H1 (cell line): ENCODE results near the gene SPATA7. TPM values are rescaled to one million over a fixed set of nuclear protein-coding genes. Genes with fewer than 3 reads are reported as not detected.

Source experiments
- BCL11A ChIP-seq, 2 experiments: IDR thresholded peaks; one replicate each; pipeline ENCODE4 v1.6.1; 2011; ENCODE audit warnings: low read depth in 2 of 2, low read length in 2 of 2, mild to moderate bottlenecking in 2 of 2
- BRCA1 ChIP-seq: IDR thresholded peaks from 2 replicates; pipeline ENCODE4 v1.6.1; 2012; ENCODE audit warnings: low read depth, low read length, improper control_type of control experiment
- CHD7 ChIP-seq: fragments of 300-600 bp; sonication (generic); IDR thresholded peaks from 2 replicates; pipeline ENCODE4 v1.7.1; 2012; ENCODE audit warnings: low read length, moderate library complexity, mild to moderate bottlenecking, inconsistent platforms; ENCODE audit not compliant: insufficient replicate concordance
- EZH2 ChIP-seq: fragments of 200-600 bp; sonication (generic); IDR thresholded peaks from 2 replicates; pipeline ENCODE4 v1.7.1; 2012; ENCODE audit warnings: low read depth, mild to moderate bottlenecking, moderate library complexity, low read length, inconsistent platforms; ENCODE audit not compliant: severe bottlenecking
- FOSL1 ChIP-seq: IDR thresholded peaks from 2 replicates; pipeline ENCODE4 v1.6.1; 2011; ENCODE audit warnings: mild to moderate bottlenecking, low read depth, low read length, moderate library complexity; ENCODE audit not compliant: insufficient read depth
- GABPA ChIP-seq: IDR thresholded peaks from 2 replicates; pipeline ENCODE4 v1.6.1; 2011; ENCODE audit warnings: mild to moderate bottlenecking, low read length, moderate library complexity, borderline replicate concordance; ENCODE audit not compliant: insufficient read depth
- KDM5A ChIP-seq: fragments of 200-600 bp; IDR thresholded peaks from 2 replicates; pipeline ENCODE4 v1.7.1; 2012; ENCODE audit warnings: mild to moderate bottlenecking, low read length, inconsistent platforms, mixed read lengths
- NANOG ChIP-seq: IDR thresholded peaks from 2 replicates; pipeline ENCODE4 v1.6.1; 2011; ENCODE audit warnings: low read length, low read depth, mild to moderate bottlenecking, inconsistent platforms; ENCODE audit not compliant: insufficient read depth, poor library complexity, severe bottlenecking
- RFX5 ChIP-seq: IDR thresholded peaks from 2 replicates; pipeline ENCODE4 v1.6.1; 2011; ENCODE audit warnings: low read depth, low read length, improper control_type of control experiment, borderline replicate concordance
- polyA plus RNA-seq, 7 experiments: library from polyadenylated mRNA; depleted of rRNA in 3 of 7; stranded (reverse) in 5 of 7; unstranded in 2 of 7; fragments of >200 nt in 5 of 7; fragments of 200-250 nt in 2 of 7; gene quantifications; 1 replicate in 5 of 7; 2 replicates in 1 of 7; 4 replicates in 1 of 7; pipeline versions ENCODE4 v1.2.1 to v1.2.3, GENCODE V29; 2011 to 2013; ENCODE audit warnings: missing spikeins in 2 of 7, mixed read lengths in 2 of 7
- total RNA-seq: library from RNA; stranded (reverse); fragmentation: NEBNext Ultra II Directional; extraction: Animal tissue kit (Norgen Biotek cat#: 25700); gene quantifications from 2 replicates; pipeline ENCODE4 v1.2.1, GENCODE V29; 2021

SPATA7 gene
- total and polyA plus RNA-seq, 2 of the 8 experiments (the other 6 are each of a cell fraction or from before 2014, with no cell fraction given), result 3.8 to 6.7 TPM

DNA sequence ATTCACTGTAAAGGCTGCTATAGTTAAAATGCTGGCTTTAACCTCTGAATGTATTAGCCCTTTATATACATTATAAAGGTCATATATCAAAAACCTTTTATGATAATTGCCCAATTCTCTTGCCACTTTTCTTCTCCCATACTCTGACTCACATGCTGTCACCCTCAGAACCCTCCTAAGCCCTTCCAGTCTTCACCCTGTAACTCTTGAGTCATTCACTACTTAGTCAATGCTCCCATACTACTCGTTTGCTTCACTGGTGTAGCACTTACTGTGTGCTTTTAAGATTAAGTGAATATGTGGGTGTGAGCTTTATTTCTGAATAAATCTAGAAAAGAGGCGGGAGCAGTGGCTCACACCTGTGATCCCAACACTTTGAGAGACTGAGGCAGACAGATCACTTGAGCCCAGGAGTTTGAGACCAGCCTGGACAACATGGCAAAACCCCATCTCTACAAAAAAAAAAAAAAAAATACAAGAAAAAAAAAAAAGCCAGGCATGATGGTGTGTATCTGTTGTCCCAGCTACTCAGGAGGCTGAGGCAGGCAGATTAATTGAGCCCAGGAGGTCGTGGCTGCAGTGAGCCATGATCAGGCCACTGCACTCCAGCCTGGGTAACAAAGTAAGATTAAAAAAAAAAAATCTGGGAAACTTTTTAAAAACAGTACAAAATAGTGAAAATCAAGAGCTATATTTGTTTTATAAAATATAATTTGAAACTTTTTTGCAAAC lies 37.6 kb downstream of the SPATA7 start (continued):
- TF ChIP-seq CHD7, result no peak
- TF ChIP-seq BRCA1, result no peak
- TF ChIP-seq BCL11A (IDR thresholded peaks at IDR 0.05; ENCODE audit: low read depth in 2 of 2, low read length in 2 of 2), result no peak
- no peak for TF ChIP-seq EZH2
- TF ChIP-seq FOSL1, result no peak
- no peak for TF ChIP-seq KDM5A
- TF ChIP-seq NANOG, result no peak
- no peak for TF ChIP-seq GABPA
- TF ChIP-seq RFX5, result no peak
